Activated CD4-positive, alpha-beta T cell treated with anti-CD3 and anti-CD28 coated beads, Interleukin-2, amount 50 U/mL, for 16 hours (primary cell): ENCODE data around the gene POLR3GL.

ENCODE experiments used
- DNase-seq: peaks from one replicate; pipeline ENCODE4 v3.0.0-alpha.2; 2020

POLR3GL gene

DNA sequence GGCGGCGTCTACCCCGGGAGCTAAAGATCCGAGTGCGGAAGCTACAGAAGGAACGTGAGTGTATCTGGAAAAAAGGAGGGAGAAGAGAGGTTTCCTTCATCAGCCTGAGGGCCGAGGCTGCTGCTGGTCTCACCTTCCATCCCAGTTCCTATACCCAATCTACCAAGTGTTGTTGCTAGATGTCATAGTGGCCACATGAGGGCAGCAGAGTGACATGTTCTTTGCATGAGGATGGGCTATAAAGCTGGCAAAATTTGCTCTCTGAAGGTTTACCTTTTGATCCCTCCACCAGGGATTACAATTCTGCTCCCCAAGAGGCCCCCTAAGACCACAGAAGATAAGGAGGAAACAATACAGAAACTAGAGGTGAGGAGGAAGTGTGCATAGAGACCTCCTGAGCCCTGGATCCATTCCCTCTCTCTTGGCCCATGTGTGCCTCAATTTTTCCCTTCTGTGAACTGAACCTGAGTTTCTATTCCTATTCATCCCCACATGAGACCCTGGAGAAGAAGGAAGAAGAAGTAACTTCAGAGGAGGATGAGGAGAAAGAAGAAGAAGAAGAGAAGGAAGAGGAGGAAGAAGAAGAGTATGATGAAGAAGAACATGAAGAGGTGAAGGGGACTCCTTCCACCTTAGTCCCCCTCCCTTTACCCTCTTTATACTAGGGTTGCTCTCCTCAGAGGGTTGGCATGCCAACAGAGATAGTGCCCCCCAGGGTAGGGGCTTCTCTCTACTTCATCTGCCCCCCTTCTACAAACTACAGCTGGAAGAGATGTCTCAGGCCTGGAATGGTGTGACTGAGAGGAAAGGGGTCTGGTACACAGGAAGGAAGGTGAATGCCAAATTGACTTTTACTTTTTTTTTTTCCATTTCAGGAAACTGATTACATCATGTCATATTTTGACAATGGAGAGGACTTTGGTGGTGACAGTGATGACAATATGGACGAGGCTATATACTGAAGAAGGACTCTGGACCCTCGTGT lies 13.3 kb downstream of the POLR3GL start:
- peak; percentile 86 for DNase-seq

GRCh38 chr1:145978471-145978853 lies 14.0 kb downstream of the POLR3GL start:
- no peak for DNase-seq

DNA sequence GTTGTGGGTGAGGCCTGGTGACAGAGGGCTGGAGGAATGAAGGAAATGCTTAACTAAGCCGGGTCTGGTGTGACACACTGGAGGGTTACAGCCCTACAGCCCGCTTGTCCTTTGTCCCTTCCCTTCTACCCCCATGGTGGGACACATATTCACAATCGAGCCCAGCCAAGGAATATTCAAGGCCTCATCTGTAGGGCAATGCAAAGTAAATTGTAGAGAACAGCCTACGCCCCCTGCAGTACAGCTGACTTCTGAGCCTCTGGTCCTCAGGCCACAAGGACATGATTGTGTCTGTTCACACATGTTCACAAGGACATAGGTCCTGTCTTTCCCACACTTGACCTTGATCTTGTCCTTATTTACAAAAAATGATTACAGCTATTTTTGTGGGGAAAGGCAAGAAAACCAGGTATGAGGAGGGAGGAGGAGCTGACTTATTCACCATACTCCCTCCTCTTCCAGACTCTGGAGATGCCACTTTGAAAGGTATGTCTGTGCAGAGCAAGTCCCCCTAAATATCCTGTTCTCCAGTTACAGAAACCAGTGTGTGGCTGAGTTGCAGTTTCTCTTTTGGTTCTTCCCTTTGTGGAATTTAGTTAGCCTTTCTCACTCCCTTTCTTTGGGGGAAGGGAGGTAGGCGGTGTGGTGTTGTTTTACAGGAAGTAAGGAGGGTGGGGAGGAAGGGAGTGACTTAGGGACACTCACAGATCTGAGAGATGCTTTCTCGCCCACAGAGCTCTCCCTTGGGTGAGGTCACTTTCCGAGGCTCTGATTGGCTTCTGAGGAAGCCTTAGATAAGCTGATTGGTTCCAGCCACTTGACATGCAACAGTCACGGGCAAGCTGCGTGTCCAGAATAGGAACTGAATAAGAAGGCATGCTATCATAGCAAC lies 14.6 kb downstream of the POLR3GL start:
- peak; percentile 96 for DNase-seq

- no peak for DNase-seq
Measured at GRCh38 chr1:145979746-145980456, 15.4 kb downstream of the POLR3GL start.

- DNase-seq: no peak
Measured at GRCh38 chr1:145980457-145980994, 16.0 kb downstream of the POLR3GL start.

- DNase-seq: no peak
Measured at GRCh38 chr1:145982010-145982723, 17.7 kb downstream of the POLR3GL start.

DNA sequence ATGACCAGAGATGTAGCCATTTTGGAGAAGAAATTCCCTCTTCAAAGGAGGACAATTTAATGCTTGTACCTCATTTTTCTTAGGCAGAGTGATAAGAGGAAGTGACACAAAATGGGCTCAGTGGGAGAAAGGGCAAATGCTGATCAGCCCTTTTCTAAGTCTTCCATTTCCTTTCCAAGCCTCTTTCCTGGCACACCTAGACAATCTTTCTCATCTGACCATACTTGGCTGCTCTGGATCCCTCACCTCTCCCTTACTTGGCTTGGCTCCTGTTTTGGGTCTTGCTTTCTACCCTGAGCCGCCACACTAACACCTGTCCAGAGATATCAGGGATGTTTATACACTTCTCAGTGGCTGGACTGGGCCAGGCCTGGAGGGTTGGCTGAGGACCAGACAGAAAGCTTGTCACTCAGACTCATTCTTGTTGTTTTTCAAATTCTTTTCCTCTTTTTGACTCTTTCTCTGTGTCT lies 18.8 kb downstream of the POLR3GL start:
- DNase-seq: no peak

DNA sequence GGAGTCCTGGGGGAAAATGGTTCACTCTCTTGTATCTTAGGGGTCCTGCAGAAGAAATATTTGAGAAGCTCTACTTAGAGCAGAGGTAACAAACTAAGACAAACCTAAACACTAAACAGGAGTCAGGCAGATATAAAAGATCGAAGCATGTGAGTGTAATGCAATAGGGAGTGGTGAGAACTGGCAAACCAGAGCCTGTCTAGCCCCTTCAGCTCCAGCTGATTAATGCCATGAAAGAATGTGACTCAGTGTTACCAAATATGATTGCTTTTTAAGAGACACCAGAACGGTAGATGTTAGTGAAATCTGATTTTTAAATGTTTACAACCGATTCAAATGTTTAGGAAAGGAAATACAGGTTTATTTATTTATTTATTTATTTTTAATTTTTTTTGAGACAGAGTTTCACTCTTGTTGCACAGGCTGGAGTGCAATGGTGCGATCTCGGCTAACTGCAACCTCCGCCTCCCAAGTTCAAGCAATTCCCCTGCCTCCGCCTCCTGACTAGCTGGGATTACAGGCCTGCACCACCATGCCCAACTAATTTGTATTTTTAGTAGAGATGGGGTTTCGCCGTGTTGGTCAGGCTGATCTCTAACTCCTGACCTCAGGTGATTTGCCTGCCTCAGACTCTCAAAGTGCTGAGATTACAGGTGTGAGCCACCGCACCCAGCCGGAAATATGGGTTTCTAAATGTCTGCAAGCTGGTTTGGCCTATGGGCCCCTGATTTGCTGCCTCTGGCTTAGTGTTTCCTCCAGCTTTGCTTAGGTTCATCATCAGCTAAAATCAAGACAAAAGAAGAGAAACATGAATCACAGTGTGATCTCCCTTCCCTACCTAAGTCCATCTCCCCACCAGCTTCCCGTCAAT lies 19.7 kb downstream of the POLR3GL start:
- no peak for DNase-seq

- no peak for DNase-seq
Measured at GRCh38 chr1:145985129-145985501, 20.6 kb downstream of the POLR3GL start.

- no peak for DNase-seq
Measured at GRCh38 chr1:145985502-145986439, 21.3 kb downstream of the POLR3GL start.

DNA sequence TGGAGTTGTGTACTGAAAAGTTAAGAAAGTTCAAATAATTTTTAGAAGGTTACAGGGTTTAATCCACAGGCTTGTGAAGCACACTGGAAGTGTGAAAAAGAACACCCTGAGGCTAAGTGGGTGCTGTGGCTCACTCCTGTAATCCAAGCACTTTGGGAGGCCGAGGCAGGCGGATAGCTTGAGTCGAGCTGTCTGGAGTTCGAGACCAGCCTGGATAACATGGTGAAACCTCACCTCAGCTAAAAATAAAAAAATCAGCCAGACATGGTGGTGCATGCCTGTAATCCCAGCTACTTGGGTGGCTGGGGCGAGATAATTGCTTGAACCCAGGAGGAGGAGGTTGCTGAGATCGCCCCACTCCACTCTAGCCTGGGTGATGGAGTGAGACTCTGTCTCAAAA lies 22.1 kb downstream of the POLR3GL start:
- DNase-seq: no peak

GRCh38 chr1:145987926-145988325 lies 23.4 kb downstream of the POLR3GL start:
- DNase-seq: no peak

- DNase-seq: no peak
Measured at GRCh38 chr1:145988773-145989172, 24.3 kb downstream of the POLR3GL start.

GRCh38 chr1:145990249-145990855 lies 25.9 kb downstream of the POLR3GL start:
- DNase-seq: no peak

DNA sequence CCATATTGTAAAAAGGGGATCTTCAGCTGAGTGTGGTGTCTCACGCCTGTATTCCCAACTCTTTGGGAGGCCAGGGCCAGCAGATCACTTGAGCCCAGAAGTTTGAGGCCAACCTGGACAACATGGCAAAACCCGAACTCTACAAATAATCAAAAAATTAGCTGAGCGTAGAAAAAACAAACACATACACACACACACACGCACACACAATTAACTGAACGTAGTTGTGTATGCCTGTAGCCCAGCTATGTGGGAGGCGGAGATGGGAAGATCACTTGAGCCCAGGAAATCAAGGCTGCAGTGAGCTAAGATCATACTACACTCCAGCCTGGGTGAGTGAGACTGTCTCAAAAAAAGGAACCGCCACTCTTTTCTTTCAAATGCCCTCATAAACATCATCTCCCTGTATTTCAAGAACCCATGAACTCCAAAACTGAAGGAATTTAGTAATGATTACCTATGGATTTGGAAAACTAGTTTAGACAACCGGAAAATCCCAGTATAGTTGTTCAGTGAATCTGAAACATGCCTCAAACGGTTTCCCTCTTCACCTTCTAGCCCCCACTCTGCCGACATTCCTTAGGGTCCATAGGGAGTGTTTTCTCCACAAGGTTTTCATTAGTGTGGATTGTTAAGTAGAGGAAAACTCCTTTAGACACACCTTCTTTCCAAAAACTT lies 27.4 kb downstream of the POLR3GL start:
- DNase-seq: no peak

DNA sequence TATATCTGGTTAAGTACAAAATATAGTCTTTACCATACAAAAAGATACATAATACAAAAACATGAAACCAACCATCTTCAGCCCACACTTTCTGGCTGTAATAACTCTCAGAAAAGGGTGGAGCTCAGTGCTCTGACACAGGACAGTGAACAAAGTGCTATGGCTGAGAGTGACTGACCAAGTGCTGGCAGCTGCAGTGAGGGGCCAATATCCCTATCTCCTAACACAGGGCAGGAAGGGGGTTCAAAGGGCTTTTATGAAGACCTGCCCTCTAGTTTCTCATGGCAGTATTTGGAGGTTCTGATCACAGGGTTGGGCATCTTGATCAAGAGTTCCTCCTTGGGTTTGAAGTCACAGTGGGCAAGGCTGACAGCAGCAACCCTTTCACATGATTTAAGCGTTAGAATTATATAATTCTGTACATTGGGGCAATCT lies 28.0 kb downstream of the POLR3GL start:
- no peak for DNase-seq

- no peak for DNase-seq
Measured at GRCh38 chr1:145992958-145993617, 28.6 kb downstream of the POLR3GL start.
